SK-N-SH (cell line): ENCODE data around the gene BTRC.
A peak's percentile ranks its signal among the peaks of the same experiment; 100 is the strongest.

Source experiments
- CTCF ChIP-seq: fragments of 200-600 bp; sonication (generic); IDR thresholded peaks from 2 replicates; pipeline ENCODE4 v1.6.1; 2017; ENCODE audit warnings: antibody characterized with exemption, mild to moderate bottlenecking, moderate library complexity
- TAF1 ChIP-seq: IDR thresholded peaks from 2 replicates; pipeline ENCODE4 v1.6.1; 2012; ENCODE audit warnings: low read depth, mild to moderate bottlenecking, low read length, moderate library complexity, borderline replicate concordance

GRCh38 chr10:101467286-101467770 lies 113.4 kb downstream of the BTRC start:
- no peak for TF ChIP-seq TAF1
- peak; percentile 91 for TF ChIP-seq CTCF
